ENCODE results near the gene E2F4.

Gene E2F4

GRCh38 chr16:67170949-67171649 lies 20.9 kb upstream of the E2F4 start:
- in situ Hi-C loops (cut with MboI; ENCODE audit: low sequenced_read_pairs), result loop anchor here (25.0 kb wide), 1 partner anchor 209 kb away; the partner anchor contains the start of gene CES3

- in situ Hi-C loops (cut with MboI; ENCODE audit: low sequenced_read_pairs), result loop anchor here (25.0 kb wide), 1 partner anchor 211 kb away; the partner anchor contains the start of gene CES3
Observed at GRCh38 chr16:67173323-67173722, 18.6 kb upstream of the E2F4 start.

DNA sequence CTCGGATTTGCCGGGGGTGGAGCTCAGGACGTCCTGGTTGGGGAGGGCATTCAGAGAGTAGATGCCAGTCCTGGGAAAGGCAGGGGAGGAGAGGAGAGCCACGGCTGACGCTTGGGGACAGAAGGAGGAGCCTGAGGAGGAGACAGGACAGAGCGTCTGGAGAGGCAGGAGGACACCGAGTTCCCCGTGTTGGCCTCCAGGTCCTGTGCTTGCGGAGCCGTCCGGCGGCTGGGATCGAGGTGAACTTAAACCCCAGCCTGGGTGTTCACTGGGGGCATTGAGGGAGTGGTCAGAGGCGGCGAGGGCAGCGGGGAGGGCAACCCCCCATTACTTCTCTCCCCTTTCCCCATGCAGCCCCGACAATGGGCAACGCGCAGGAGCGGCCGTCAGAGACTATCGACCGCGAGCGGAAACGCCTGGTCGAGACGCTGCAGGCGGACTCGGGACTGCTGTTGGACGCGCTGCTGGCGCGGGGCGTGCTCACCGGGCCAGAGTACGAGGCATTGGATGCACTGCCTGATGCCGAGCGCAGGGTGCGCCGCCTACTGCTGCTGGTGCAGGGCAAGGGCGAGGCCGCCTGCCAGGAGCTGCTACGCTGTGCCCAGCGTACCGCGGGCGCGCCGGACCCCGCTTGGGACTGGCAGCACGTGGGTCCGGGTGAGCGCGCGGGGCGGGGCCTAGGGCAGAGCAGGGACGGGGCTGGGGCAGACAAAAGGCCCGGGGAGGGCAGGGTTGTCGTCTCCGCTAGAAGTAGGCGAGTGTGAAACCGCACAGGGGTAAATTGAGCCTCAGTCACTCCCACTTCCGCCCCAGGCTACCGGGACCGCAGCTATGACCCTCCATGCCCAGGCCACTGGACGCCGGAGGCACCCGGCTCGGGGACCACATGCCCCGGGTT lies 17.9 kb upstream of the E2F4 start:
- in situ Hi-C loops (cut with MboI; ENCODE audit: low sequenced_read_pairs), result loop anchor here (25.0 kb wide), 1 partner anchor 212 kb away; the partner anchor contains the start of gene CES3

DNA sequence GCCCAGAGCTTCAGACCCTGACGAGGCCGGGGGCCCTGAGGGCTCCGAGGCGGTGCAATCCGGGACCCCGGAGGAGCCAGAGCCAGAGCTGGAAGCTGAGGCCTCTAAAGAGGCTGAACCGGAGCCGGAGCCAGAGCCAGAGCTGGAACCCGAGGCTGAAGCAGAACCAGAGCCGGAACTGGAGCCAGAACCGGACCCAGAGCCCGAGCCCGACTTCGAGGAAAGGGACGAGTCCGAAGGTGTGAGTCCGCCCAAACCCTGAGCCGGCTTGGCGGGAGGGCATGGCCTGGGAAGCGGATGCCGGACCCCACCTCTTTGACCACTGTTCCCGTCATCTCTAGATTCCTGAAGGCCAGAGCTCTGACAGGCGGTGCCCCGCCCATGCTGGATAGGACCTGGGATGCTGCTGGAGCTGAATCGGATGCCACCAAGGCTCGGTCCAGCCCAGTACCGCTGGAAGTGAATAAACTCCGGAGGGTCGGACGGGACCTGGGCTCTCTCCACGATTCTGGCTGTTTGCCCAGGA lies 17.2 kb upstream of the E2F4 start:
- in situ Hi-C loops (cut with MboI; ENCODE audit: low sequenced_read_pairs), result loop anchor here (25.0 kb wide), 1 partner anchor 212 kb away; the partner anchor contains the start of gene CES3

- in situ Hi-C loops (cut with MboI; ENCODE audit: low sequenced_read_pairs), result no loop called here
Observed at GRCh38 chr16:67176662-67177061, 15.3 kb upstream of the E2F4 start.

DNA sequence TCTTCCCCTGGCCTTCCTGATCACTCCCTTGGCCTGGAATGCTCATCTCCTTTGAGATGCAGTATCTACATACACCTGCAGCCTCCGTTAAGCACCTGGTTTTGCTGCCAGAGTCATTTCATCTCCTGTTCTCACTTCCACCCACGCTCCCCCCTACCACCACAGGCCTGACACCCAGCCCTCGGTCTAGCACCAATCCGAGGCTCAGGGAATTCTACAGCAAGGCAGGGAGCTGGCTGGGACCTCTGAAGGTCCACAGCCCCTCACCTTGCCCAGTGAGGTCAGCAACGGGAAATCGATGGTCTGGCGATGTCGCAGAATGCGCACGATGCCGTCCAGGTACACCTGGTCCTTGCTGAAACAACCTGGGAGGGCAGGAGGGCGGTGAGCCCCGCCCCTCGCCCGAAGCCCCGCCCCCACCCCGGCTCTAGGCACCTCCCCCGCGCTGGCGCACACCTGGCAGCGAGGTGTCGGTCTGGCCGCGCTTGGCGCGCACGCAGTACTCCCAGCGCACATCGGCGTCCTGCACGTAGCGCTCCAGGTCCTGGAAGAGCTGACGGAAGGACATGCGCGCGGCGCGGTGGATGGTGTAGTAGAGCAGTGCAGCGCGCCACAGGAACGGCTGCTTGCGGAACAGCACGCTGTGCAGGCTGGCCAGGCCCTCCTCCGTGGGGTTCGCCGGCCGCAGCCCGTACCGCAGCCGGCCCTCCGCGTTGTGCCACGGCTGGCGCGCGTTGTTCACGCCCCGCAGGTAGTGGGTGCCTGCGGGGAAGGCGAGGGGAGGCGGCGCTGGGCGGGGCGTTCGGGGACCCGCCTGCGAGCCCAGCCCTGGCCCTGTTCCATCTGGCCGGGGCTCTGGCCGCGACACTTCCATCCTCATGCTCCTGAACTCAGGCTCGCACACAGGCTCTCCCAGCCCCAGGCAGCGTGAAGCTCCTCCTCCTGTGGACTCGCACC lies 13.9 kb upstream of the E2F4 start:
- in situ Hi-C loops (cut with MboI; ENCODE audit: low sequenced_read_pairs), result no loop called here

DNA sequence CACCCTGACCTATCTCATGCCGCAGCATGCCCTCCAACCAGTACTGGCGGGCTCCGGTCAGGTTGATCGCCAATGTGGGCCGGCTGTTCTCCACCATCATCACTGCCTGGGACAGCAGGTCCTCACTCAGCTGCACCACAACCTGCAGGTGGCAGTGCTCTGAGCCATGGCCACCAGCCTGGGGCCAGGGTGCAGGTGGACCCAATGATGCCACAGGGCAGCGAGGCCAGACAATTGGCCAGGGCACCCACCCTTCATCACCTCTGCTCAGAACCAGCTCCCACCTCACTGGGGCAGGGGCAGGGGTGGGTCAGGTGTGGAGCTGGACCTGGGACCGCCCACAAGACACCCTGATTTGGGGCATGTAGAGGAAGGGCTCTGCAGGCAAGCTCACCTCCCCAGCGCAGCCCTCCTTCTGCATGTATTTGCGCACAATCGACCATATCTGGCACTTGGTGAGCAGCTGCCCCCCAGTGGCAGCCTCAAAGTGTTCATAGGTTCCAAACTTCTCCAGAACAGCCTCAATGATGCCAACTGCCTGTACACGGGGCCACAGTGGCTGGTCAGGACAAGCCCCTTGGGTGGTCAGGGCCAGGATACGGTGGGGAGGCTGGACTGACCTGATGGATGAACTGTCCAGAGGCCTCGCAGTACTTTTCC lies 12.4 kb upstream of the E2F4 start:
- in situ Hi-C loops (cut with MboI; ENCODE audit: low sequenced_read_pairs), result no loop called here

GRCh38 chr16:67180166-67180565 lies 11.8 kb upstream of the E2F4 start:
- in situ Hi-C loops (cut with MboI; ENCODE audit: low sequenced_read_pairs), result no loop called here

GRCh38 chr16:67181346-67181745 lies 10.6 kb upstream of the E2F4 start:
- in situ Hi-C loops (cut with MboI; ENCODE audit: low sequenced_read_pairs), result no loop called here

GRCh38 chr16:67182288-67182687 lies 9.7 kb upstream of the E2F4 start:
- in situ Hi-C loops (cut with MboI; ENCODE audit: low sequenced_read_pairs), result no loop called here

GRCh38 chr16:67183284-67183626 lies 8.7 kb upstream of the E2F4 start:
- in situ Hi-C loops (cut with MboI; ENCODE audit: low sequenced_read_pairs), result no loop called here

DNA sequence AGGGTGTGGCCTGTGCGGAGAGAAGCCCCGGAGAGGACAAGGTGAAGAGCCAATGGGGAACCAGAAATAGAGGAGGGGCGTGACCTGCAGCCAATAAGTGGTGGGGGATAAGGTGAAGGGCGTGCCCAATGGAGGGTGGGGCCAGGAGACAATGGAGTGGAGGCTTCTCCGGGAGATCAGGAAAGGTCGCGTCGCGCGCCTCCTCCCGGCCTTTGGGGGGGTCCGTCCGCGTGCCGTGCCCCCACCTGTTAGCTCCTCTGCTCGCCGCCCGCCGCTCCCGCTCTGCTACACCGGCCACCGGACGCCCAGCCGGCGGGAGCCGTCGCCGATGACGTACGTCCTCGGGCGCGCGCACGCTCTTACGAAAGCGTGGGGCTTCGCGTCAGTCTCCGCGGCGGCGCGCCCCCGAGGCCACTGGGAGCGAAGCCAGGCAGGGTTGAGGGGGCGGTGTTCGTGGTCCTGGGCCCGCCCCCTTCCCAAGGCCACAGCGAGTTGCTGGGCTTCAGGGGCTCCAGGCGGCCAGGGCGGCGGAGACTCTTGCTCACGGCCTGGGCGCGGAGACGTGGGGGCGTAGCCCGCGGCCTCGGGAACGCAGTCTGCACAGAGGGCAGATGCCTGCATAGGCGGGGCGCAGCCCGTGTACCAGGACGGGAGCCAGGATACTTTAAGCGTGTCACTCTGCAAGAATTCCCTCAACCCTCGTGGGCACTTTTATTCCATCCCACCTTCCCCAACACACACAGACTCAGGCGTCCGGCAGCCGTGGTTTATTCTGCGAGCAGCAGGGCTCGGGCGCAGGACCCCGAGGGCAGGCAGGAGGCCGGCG lies 8.1 kb upstream of the E2F4 start, which contains the start of gene MATCAP1:
MATCAP1 (minus strand) TSS at position 337 of the 826 bp plus-strand sequence. CDS start 3,353 bp downstream, outside the sequence.
- in situ Hi-C loops (cut with MboI; ENCODE audit: low sequenced_read_pairs), result no loop called here

GRCh38 chr16:67184453-67184994 lies 7.4 kb upstream of the E2F4 start:
- in situ Hi-C loops (cut with MboI; ENCODE audit: low sequenced_read_pairs), result no loop called here

DNA sequence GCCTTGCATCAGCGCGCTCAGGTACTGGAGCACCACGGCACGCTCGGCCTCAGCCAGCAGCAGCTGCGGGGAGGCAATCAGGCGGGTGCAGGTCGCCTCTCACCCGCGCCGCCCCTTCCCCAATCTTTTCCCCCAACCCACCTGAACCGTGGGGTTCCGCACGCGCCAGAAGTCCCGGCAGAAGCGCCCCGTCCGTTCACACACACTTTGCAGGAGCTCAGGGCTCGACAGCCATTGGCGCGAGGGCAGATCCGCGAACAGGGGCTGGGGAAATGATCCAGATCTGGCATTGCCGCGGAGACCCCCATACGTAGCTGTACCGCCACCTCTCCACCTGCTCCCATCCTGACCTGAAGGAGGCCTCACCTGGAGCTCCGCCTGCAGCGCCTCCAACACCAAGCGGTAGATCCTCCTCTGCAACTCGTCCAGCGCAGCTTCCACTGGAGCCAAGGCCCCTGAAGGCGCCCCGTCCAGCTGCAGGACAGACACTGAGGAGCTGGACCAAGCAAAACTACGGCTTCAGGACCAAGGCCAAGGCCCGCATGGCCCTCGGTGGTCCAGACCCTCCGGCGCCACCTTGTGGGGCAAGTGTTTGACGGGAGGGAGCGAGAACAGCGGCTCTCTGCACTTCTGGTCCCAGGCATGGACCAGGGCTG lies 6.8 kb upstream of the E2F4 start:
- in situ Hi-C loops (cut with MboI; ENCODE audit: low sequenced_read_pairs), result no loop called here

DNA sequence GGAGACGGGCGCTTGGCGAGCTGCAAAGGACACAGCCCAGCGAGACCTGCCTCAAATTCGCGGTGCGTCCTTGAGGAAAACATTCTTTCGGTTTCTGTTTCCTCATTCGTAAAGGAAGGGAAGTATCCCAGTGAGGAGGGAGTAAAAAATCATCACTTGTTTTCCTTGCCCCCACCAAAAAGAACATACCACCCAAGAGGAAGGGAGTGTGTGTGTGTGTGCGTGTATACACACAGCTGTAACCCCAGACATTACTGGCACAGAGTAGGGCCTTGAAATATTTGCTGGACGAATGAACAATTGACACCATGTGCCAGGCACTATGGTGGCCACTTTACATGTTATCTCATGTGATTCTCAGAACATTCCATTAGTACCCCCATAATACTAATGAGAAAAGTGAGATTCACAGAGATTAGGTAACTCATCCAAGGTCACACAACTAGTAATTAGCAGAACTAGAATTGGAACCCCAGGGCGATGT lies 6.3 kb upstream of the E2F4 start:
- in situ Hi-C loops (cut with MboI; ENCODE audit: low sequenced_read_pairs), result no loop called here

GRCh38 chr16:67186550-67186950 lies 5.4 kb upstream of the E2F4 start:
- in situ Hi-C loops (cut with MboI; ENCODE audit: low sequenced_read_pairs), result no loop called here

DNA sequence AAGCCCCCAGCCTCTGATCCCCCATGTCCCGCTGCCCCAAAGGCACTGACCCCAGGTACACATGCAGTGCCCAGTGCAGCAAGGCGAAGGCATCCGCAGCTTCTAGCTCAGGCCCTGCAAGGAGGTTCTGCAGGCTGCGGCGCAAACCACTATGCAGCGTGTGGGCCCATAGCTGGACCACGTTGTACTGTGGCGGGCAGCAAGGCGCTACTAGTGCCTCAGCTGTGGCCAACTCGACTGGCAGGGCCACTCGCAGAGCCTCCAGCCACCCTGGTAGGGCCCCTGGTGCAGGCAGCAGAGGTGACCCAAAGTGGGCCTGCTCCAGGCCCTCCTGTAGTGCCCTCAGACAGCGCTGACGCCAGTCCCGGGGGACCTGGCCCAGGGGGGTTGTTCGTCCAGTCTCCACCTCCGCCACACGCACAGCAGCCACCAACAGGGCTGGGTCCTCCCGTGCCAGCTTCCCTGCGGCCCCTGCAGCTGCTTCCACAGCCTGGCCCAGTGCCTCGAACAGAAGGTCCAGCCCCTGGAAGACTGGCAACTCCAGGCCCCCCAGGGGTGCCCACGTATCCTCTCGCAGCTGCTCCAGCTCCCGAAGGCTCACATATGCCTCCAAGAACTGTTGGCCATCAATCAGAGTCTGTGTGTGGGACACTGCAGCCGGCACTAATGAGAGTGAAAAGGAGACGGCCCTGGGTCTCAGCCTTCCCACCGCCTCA lies 4.6 kb upstream of the E2F4 start:
- in situ Hi-C loops (cut with MboI; ENCODE audit: low sequenced_read_pairs), result no loop called here
